Mesendoderm (in vitro differentiated cells): ENCODE measurements around the gene TMEM59L.
"Not testable (repeated sequence)": the region's sequence is repeated elsewhere in the genome, so short reads cannot be mapped to it uniquely, and the experiment has no call there.

Source experiments
- DNase-seq: peaks from one replicate; pipeline ENCODE4 v3.0.0; 2013
- H2AK5ac ChIP-seq: 2 replicates; pipeline ENCODE4 v1.6.1; 2013; ENCODE audit warnings: low read length, inconsistent platforms
- H2BK120ac ChIP-seq: 2 replicates; pipeline ENCODE4 v1.6.1; 2013; ENCODE audit warnings: low read depth, mild to moderate bottlenecking, low read length, moderate library complexity, mixed read lengths
- H2BK15ac ChIP-seq: replicated peaks from 2 replicates; pipeline ENCODE4 v1.6.1; 2013; ENCODE audit warnings: low read depth, mild to moderate bottlenecking, moderate library complexity
- H2BK5ac ChIP-seq: 2 replicates; pipeline ENCODE4 v1.6.1; 2013; ENCODE audit warnings: low read length, inconsistent platforms
- H3K18ac ChIP-seq: 2 replicates; pipeline ENCODE4 v1.6.1; 2013; ENCODE audit warnings: mild to moderate bottlenecking, low read length, mixed read lengths
- H3K23ac ChIP-seq: one replicate; pipeline ENCODE4 v1.6.1; 2013; ENCODE audit warnings: low read length
- H3K27ac ChIP-seq: 2 replicates; pipeline ENCODE4 v1.5.1; 2013; ENCODE audit warnings: low read depth, mild to moderate bottlenecking, inconsistent platforms, low read length, moderate library complexity
- H3K27me3 ChIP-seq: 2 replicates; pipeline ENCODE4 v1.6.1; 2013; ENCODE audit warnings: low read length, control low read depth, mild to moderate bottlenecking, inconsistent platforms; ENCODE audit not compliant: insufficient read depth, poor library complexity
- H3K36me3 ChIP-seq: 2 replicates; pipeline ENCODE4 v1.6.1; 2013; ENCODE audit warnings: low read length, inconsistent platforms; ENCODE audit not compliant: control insufficient read depth, insufficient read depth
- H3K4ac ChIP-seq: one replicate; pipeline ENCODE4 v1.6.1; 2013; ENCODE audit warnings: low read depth, mild to moderate bottlenecking, low read length, moderate library complexity
- H3K4me1 ChIP-seq: 2 replicates; pipeline ENCODE4 v1.6.1; 2013; ENCODE audit warnings: low read depth, low read length, inconsistent platforms; ENCODE audit not compliant: control insufficient read depth
- H3K4me2 ChIP-seq: 2 replicates; pipeline ENCODE4 v1.6.1; 2013; ENCODE audit warnings: low read length
- H3K4me3 ChIP-seq: 2 replicates; pipeline ENCODE4 v1.5.1; 2013; ENCODE audit warnings: mild to moderate bottlenecking, low read length
- H3K56ac ChIP-seq: one replicate; pipeline ENCODE4 v1.6.1; 2013; ENCODE audit warnings: low read length
- H3K79me1 ChIP-seq: 2 replicates; pipeline ENCODE4 v1.6.1; 2013; ENCODE audit warnings: low read length, inconsistent platforms
- H3K79me2 ChIP-seq: 2 replicates; pipeline ENCODE4 v1.6.1; 2013; ENCODE audit warnings: mild to moderate bottlenecking, low read length; ENCODE audit not compliant: control insufficient read depth, insufficient read depth
- H3K9ac ChIP-seq: 2 replicates; pipeline ENCODE4 v1.6.1; 2013; ENCODE audit warnings: low read length, inconsistent platforms
- H4K5ac ChIP-seq: one replicate; pipeline ENCODE4 v1.6.1; 2013; ENCODE audit warnings: low read length
- H4K8ac ChIP-seq: one replicate; pipeline ENCODE4 v1.6.1; 2013; ENCODE audit warnings: low read depth, mild to moderate bottlenecking, control low read depth, low read length, moderate library complexity
- WGBS: extraction: QIAGEN DNeasy Blood & Tissue Kit; methylation state at CpG from one replicate; pipeline ENCODE4 v1.1.7; 2013; ENCODE audit warnings: low lambda C conversion rate, missing lambda C conversion rate; ENCODE audit not compliant: insufficient coverage; ENCODE audit errors: extremely low coverage; 5-methylcytosine and 5-hydroxymethylcytosine counted together

The TMEM59L gene

GRCh38 chr19:18597809-18598660 is 14.6 kb upstream of the TMEM59L start:
- Histone ChIP-seq H2AK5ac (no peak overlapping the region), H3K18ac (peak overlapping the region; percentile 62), H3K9ac (peak overlapping the region; percentile 42), H3K56ac (peak overlapping the region; percentile 70), H3K4ac (no peak overlapping the region), H2BK15ac (no peak overlapping the region), H3K79me1 (no peaks in the 10 kb centered on the region), H2BK120ac (no peak overlapping the region), H3K79me2 (no peaks in the 10 kb centered on the region), H3K4me2 (no peak overlapping the region), H4K5ac (no peak overlapping the region), H2BK5ac (peak overlapping the region; percentile 33), H3K4me3 (no peak overlapping the region), H4K8ac (no peak overlapping the region), H3K27me3 (no peaks in the 10 kb centered on the region), H3K36me3 (no peaks in the 10 kb centered on the region), H3K23ac (no peak overlapping the region), H3K27ac (no peak overlapping the region), H3K4me1 (peaks cover 13% of the 10 kb centered on the region)
- DNase-seq = peak; percentile 38
- no CpG with 5 or more reads among the region's 25 CpGs for WGBS

- Histone ChIP-seq H3K36me3 (no peaks in the 10 kb centered on the region), H3K4me2 (no peak overlapping the region), H3K18ac (no peak overlapping the region), H3K79me2 (no peaks in the 10 kb centered on the region), H3K4me1 (peaks cover 8% of the 10 kb centered on the region), H3K9ac (no peak overlapping the region), H4K8ac (no peak overlapping the region), H3K27ac (no peak overlapping the region), H3K56ac (no peak overlapping the region), H3K4ac (no peak overlapping the region), H4K5ac (no peak overlapping the region), H2BK15ac (no peak overlapping the region), H2BK5ac (no peak overlapping the region), H3K27me3 (no peaks in the 10 kb centered on the region), H3K23ac (no peak overlapping the region), H3K4me3 (no peak overlapping the region), H2AK5ac (no peak overlapping the region), H2BK120ac (no peak overlapping the region), H3K79me1 (no peaks in the 10 kb centered on the region)
- no CpG with 5 or more reads among the region's 20 CpGs for WGBS
- no peak for DNase-seq
These were observed 13.2 kb upstream of the TMEM59L start for GRCh38 chr19:18599485-18599884.

GRCh38 chr19:18600692-18601397 is 11.8 kb upstream of the TMEM59L start:
- not testable (repeated sequence) for H3K4me2 ChIP-seq, H2BK120ac ChIP-seq, H2BK5ac ChIP-seq, H3K18ac ChIP-seq, H4K5ac ChIP-seq, DNase-seq, H3K27me3 ChIP-seq, H4K8ac ChIP-seq, H3K56ac ChIP-seq, H3K79me1 ChIP-seq, H3K4me3 ChIP-seq, H2AK5ac ChIP-seq, H3K27ac ChIP-seq, H3K79me2 ChIP-seq, H3K23ac ChIP-seq, H3K4me1 ChIP-seq, H3K4ac ChIP-seq, H3K36me3 ChIP-seq, H3K9ac ChIP-seq, H2BK15ac ChIP-seq
- WGBS = no CpG with 5 or more reads among the region's 15 CpGs

- WGBS = no CpG with 5 or more reads among the region's 4 CpGs
- H3K27ac ChIP-seq = no peak overlapping the region
- no peak overlapping the region for H3K23ac ChIP-seq
- H4K5ac ChIP-seq = no peak overlapping the region
- no peak overlapping the region for H2BK120ac ChIP-seq
- H3K4ac ChIP-seq = no peak overlapping the region
- H2BK15ac ChIP-seq = no peak overlapping the region
- no peak overlapping the region for H2BK5ac ChIP-seq
- DNase-seq = no peak
- no peak overlapping the region for H3K18ac ChIP-seq
- no peaks in the 10 kb centered on the region for H3K36me3 ChIP-seq
- H3K9ac ChIP-seq = no peak overlapping the region
- H3K27me3 ChIP-seq = peaks cover 11% of the 10 kb centered on the region
- H3K4me1 ChIP-seq = peaks cover 2% of the 10 kb centered on the region
- no peak overlapping the region for H3K4me3 ChIP-seq
- H3K79me1 ChIP-seq = no peaks in the 10 kb centered on the region
- no peak overlapping the region for H3K56ac ChIP-seq
- no peaks in the 10 kb centered on the region for H3K79me2 ChIP-seq
- no peak overlapping the region for H2AK5ac ChIP-seq
- H3K4me2 ChIP-seq = no peak overlapping the region
- no peak overlapping the region for H4K8ac ChIP-seq
These were observed 10.8 kb upstream of the TMEM59L start for GRCh38 chr19:18601875-18602274.

GRCh38 chr19:18603255-18603957 is 9.3 kb upstream of the TMEM59L start:
- Histone ChIP-seq H3K27ac (no peak overlapping the region), H3K27me3 (peaks cover 23% of the 10 kb centered on the region), H3K4me1 (peaks cover 2% of the 10 kb centered on the region), H3K4me3 (no peak overlapping the region), H2BK120ac (no peak overlapping the region), H2BK5ac (no peak overlapping the region), H3K79me2 (no peaks in the 10 kb centered on the region), H3K9ac (peak overlapping the region; percentile 51), H3K79me1 (no peaks in the 10 kb centered on the region), H3K18ac (peak overlapping the region; percentile 22), H3K36me3 (no peaks in the 10 kb centered on the region), H4K5ac (no peak overlapping the region), H3K56ac (peak overlapping the region; percentile 77), H3K4ac (no peak overlapping the region), H3K4me2 (peak overlapping the region; percentile 26), H2BK15ac (no peak overlapping the region), H2AK5ac (no peak overlapping the region), H3K23ac (no peak overlapping the region), H4K8ac (no peak overlapping the region)
- peak; percentile 70 for DNase-seq
- no CpG with 5 or more reads among the region's 32 CpGs for WGBS
